Pulmonary artery endothelial cell (primary cell): ENCODE data around the gene ZMYND11. TPM values are rescaled to one million over a fixed set of nuclear protein-coding genes. Genes with fewer than 3 reads are reported as not detected.

Experiments used
- DNase-seq: peaks from one replicate; pipeline ENCODE4 v3.0.0-alpha.2; 2011; ENCODE audit warnings: low read depth, low spot score
- total RNA-seq: library from RNA; depleted of rRNA; stranded (reverse); fragments of >200 nt; gene quantifications from 2 replicates; pipeline ENCODE4 v1.2.3, GENCODE V29; 2014

The ZMYND11 gene
- 53.2 and 59.6 TPM in 2 replicates for total RNA-seq

DNA sequence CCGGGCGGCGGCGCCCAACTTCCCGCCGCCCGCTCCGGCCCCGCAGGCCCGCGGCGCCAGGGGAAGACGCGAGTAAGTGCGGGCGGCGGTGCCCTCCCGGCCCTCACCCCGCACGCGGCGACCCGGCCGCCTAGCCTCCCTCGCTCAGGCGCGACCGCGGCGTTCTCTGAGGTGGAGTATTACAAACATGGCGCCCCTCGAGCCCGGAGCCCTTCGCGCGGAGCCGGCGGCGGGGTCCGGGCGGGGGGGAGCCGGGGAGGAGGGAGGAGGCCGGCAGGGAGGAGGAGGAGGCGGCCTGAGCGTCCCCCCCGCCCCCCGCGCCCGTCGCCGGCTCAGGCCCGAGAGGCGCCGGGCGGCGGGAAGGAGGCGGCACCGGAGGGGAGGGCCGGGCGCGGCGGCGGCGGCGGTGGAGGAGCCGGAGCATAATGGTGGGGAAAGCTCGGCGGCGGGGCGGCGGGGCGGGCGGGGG, at the start of gene ZMYND11:
TSS of gene ZMYND11 (plus strand) at position 324 of the 469 bp plus-strand sequence. CDS start 44,558 bp downstream, outside the sequence.
- DNase-seq, result no peak

DNA sequence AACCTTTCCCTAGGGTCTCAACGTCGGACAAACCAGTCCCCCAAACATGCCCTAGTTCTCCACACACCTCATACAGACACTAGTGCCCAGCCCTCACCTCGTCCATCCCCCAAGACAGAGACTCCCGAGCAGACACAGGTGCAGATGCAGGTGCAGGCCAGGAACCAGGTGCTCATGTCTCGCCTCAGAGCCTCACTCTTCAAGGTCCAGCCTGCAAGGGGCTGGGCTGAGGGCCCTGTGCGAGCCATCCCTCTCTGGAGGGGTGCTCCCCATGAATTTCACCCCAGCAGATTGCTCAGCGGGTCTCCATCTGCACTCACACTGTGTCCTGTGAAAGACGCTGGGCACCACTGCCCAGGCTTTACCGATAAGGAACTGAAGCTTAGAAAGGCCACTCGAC, 49.2 kb upstream of the ZMYND11 start:
- DNase-seq, result no peak

DNA sequence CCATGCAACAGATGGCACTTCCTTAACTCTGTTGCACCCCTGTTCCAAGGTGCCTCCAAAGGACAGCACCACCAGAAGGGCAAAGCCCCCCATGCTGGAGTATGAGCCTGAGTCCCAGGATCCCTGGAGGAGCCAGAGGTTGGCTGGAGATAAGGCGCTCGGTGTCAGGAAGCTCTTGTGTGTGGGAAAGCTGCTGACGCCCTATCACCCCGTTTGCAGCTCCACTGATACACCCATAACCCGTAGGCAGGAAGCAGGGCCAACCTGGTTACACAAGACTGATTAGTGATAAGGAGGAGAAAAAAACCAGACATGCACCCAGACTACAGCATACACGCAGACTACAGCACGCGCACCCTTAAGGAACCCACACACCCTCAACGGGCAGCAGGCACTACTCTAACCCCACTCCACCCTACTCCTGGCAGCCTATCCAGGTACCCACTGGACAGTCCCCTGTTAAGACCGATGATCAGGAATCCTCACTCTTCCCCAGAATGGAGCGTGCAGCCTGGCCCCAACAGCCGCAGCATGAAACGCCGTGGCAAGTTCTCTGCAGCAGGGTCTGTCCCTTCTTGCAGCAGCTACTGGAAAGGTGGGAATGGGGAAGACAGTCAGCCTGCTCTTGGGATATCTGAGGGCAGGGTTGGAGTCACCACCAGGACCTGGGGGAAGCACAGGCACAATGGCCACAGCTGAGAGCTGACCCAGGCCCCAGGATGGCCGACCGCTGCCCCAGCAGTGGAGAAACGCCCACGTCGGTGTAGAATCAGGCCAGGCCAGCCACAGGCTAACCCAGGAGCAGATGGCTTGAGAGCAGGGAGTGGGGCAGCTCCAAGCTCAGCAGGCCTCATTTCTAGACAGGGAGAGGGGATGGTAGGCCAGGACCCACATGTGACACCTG, 47.8 kb upstream of the ZMYND11 start:
- no peak for DNase-seq

- no peak for DNase-seq
Measured at GRCh38 chr10:88253-88652, 47.0 kb upstream of the ZMYND11 start.

DNA sequence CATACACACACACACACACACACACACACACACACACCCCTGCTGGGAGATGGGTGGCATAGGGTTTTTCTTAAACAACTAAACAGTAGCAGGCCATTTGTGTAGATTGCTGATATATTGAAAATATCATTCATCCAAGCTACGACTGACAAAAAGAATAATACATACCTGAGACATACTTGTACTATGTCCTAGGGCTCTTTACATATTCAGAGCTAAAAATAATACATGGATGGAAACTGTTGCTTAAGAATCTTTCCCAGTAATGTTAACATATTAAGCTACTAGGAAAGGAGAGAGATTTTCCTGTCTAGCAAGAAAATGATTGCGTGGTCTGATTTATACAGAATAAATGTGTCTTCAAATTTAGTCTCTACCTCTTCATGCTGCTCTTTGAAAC, 46.0 kb upstream of the ZMYND11 start:
- no peak for DNase-seq

DNA sequence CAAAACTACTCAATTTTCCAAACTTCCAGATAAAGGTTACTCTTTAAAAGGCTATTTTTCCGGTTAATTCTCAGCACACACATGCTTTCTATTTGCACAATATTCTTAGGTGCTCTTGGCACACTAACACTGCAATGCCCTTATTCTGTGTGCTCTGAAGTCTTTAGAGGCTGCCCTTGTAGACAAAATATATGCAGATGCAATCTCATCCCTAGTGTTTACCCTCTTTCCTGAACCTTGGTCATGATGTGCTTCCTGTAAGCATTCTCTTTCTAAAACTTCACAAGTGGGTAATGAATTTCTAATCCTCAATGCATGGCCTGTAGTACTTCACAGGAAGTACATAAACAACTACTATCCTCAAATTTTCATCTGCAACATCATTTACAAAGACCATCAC, 45.1 kb upstream of the ZMYND11 start:
- DNase-seq, result no peak

DNA sequence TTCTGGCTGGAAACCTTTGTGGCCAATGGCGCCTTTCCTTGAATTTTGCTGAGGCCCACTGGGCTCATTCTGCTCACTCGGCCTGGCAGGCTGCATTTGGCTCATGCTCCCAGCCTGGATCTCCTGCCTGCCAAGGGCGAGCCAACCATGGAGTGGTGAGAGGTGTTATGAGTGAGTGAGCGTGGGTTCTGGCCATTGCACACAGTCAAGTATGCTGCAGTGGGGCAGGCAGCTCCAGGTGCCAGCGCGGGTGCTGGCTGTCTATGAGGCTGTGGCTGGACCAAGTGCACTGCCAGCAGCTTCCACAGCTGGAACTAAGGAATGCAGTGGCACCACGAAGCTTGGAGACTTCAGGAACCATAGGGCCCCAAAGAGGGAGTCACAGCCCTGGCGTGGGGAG, 43.9 kb upstream of the ZMYND11 start:
- no peak for DNase-seq

- no peak for DNase-seq
Measured at GRCh38 chr10:92153-92552, 43.1 kb upstream of the ZMYND11 start.

DNA sequence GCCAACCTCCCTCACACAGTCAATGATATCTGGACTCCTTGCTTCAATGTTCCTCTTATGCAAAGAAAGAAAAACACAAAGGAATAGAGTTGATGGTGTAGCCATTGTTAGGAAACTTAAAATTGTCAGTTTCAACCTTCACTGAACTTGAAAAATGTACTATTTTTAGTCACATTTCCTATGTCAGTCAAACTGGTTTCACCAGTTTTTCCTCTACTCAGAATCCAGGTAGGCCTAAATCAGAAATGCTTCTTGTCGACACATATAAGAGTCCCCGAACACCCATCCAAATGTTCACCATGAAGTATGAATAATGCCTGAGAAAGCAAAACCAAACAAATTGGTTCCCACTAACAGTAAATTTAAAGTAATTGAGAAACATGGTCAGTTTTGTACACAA, 42.4 kb upstream of the ZMYND11 start:
- no peak for DNase-seq

GRCh38 chr10:94613-95012, 40.6 kb upstream of the ZMYND11 start:
- no peak for DNase-seq

- DNase-seq, result no peak
Measured at GRCh38 chr10:95356-96115, 39.7 kb upstream of the ZMYND11 start.

DNA sequence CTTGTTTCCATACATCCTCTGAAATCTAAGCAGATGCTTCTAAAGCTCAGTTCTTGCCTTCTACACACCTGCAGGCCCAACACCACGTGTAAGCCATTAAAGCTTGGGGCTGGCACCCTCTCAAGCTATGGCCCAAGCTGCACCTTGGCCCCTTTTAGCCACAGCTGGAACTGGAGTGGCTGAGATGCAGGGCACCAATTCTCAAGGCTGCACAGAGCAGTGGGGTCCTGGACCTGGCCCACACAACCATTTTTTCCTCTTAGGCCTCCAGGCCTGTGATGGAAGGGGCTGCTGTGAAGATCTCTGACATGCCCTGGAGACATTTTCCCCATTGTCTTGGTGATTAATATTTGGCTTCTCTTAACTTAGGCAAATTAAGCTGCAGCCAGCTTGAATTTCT, 38.8 kb upstream of the ZMYND11 start:
- DNase-seq, result no peak

DNA sequence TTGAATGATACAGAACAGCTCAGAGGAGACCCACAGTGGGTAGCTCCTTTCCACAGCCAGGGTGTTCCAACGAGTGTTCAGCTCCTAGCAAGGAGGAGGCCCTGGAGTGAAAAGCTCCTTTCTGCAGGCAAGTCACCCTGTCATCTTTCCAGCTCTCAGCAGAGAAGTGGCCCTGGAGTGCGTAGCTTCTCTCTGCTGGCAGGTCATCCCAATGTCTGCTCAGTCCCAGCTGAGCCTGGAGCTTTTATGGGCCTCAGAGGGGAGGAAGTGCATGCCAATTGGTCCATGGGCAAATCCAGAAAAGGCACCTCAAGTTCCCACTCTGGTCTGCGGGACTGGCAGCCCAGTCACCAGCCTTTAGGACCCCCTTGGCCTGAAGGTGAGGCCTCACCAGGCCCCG, 30.8 kb upstream of the ZMYND11 start:
- DNase-seq, result no peak

DNA sequence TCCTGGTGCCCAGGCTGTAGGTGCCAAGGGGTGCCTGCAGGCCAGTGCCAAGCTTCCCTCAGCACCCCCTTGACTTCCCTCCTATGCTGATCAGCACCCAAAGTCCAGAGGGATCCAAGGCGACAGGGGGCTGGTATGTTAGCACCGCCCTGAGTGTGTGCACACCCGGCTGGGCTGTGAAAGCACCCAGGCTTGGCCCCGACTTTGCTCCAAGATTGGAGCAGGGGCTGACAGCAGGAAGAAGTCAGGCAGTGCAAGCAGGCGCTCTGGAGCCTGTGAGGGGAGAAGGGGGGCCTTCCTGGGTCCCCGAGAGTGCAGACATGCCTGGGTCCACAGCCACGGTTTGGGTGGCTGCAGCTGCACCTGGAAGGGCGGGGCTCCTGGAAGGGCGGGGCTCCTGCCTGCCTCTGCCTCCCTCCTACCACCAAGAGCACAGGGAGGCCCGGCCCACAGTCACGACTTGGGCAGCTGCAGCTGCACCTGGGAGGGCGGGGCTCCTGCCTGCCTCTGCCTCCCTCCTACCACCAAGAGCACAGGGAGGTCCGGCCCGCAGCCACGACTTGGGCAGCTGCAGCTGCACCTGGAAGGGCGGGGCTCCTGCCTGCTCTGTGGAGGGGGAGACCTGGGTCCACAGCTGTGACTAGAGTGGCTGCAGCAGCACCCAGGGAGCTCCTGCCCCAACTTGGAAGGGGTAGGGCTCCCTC, 30.2 kb upstream of the ZMYND11 start:
- no peak for DNase-seq

DNA sequence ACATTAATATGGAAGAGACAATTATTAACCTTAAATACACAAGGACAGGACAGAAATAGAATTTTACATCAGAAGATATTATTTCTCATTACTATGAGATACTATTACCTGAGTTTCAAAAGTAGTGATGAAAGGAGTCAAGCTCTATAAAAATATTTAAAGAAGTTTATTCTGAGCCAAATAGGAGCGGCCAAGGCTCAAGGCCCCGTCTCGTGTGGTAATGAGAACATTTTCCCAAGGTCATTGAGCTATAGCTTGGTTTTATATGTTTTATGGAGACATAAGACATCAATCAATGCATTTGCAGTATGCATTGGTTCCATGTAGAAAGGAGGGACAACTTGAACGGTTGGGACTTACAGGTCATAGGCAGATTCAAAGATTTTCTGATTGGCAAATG, 29.4 kb upstream of the ZMYND11 start:
- no peak for DNase-seq

GRCh38 chr10:106740-107139, 28.5 kb upstream of the ZMYND11 start:
- no peak for DNase-seq

DNA sequence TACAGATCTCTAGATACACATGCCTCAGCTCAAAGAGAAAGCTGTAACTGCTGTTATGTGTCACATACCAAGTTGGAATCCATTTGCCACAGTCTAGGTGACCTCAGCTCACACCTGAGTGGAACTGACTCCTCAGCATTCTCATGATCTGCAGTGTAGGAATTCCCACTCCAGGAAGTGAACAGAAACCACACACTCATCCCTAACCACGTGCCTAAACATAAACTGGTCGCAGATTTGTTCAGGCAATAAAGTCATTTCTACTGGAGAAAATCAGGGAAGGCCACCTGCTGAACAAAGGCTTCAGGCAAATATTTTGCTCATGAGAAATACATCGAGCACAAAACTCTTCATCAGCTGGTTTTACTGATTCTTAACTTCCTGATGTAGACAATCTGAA, 23.0 kb upstream of the ZMYND11 start:
- no peak for DNase-seq

DNA sequence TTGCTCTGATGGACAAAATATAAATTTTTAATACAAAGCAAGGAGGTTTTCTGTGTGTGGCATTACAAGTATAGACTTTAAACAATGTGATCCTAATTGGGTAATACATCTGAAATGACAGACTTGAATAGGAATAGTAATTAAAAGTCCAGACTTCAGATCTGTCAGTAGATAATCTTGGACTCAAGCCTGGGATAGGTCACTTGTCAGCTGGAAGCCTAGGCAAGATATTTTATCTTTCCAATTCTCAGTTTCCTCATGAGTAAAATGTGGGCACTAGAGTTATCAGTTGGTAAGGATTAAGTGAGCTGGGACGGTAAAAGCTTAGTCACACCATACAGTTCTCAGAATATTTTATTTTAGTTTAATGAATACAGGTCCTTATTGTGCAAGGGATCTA, 10.4 kb upstream of the ZMYND11 start:
- DNase-seq, result no peak

DNA sequence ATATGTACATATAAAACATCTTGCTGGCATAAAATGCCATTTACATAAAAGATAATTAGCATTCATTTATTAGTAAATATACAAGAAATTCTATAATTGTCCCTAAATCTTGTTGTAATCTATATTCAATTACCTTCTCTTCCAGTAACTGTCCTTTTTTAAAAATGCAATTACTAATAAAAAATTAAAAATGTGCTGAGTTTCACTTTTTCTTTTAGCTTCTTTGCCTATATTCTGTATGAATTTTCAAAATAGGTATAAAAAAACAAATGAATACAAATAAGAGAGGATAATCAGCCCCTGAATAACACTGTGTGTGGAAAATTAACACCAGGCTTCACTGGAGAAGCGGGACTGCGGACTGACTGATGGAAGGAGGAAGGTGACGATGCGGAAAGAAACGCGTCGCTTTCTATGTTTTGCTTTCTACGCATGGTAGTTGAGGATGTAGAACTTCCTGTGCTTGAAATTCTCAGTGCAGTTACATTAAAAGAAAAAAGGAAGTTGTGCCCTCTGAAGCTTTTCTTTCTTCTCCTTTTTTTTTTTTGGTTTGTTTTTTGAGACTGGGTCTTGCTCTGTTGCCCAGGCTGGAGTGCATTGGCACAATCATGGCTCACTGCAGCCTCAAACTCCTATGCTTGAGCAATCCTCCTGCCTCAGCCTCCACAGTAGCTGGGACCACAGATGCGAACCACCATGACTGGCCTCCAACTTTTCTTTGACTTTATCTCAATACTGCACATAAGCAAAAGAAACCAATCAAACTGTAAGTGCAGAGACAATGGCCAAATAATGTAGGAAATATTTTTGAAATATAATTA, 7.4 kb upstream of the ZMYND11 start:
- no peak for DNase-seq

GRCh38 chr10:129810-130209, 5.4 kb upstream of the ZMYND11 start:
- DNase-seq, result no peak
